ENCODE measurements around the gene COL6A2.

DNA sequence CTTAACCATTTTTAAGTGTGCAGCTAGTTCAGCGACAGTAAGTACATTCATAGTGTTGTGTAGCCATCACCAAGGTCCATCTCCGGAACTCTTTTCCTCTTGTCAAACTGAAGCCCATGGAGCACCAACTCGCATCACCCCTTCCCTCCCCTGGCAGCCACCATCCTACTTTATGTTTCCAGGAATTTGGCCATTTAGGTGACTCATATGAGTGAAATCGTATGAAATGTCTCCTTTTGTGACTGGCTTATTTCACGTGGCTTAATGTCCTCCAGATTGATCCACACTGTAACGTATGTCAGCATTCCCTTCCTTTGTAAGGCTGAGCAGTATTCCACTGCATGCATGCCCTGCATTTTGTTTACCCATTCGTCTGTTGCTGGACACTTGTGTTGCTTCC is 2.5 kb downstream of the COL6A2 start:
- TF ChIP-seq EZH2 (IDR thresholded peaks at IDR 0.05; ENCODE audit: borderline replicate concordance, low read length) = no peak
- TF ChIP-seq, protein P1, sequence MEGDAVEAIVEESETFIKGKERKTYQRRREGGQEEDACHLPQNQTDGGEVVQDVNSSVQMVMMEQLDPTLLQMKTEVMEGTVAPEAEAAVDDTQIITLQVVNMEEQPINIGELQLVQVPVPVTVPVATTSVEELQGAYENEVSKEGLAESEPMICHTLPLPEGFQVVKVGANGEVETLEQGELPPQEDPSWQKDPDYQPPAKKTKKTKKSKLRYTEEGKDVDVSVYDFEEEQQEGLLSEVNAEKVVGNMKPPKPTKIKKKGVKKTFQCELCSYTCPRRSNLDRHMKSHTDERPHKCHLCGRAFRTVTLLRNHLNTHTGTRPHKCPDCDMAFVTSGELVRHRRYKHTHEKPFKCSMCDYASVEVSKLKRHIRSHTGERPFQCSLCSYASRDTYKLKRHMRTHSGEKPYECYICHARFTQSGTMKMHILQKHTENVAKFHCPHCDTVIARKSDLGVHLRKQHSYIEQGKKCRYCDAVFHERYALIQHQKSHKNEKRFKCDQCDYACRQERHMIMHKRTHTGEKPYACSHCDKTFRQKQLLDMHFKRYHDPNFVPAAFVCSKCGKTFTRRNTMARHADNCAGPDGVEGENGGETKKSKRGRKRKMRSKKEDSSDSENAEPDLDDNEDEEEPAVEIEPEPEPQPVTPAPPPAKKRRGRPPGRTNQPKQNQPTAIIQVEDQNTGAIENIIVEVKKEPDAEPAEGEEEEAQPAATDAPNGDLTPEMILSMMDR (conservative IDR thresholded peaks at IDR 0.05 in 1 of 2, IDR thresholded peaks at IDR 0.05 in 1 of 2; ENCODE audit: extremely low read depth in 1 of 2, insufficient read depth in 1 of 2, low read depth in 1 of 2, low read length in 2 of 2) = no peak
